ENCODE results near the gene PLSCR2. TPM values are rescaled to one million over a fixed set of nuclear protein-coding genes. Genes with fewer than 3 reads are reported as not detected.
A peak's percentile ranks its signal among the peaks of the same experiment; 100 is the strongest.

The PLSCR2 gene
- total RNA-seq, 1 donor from 2014 or later: not detected

DNA sequence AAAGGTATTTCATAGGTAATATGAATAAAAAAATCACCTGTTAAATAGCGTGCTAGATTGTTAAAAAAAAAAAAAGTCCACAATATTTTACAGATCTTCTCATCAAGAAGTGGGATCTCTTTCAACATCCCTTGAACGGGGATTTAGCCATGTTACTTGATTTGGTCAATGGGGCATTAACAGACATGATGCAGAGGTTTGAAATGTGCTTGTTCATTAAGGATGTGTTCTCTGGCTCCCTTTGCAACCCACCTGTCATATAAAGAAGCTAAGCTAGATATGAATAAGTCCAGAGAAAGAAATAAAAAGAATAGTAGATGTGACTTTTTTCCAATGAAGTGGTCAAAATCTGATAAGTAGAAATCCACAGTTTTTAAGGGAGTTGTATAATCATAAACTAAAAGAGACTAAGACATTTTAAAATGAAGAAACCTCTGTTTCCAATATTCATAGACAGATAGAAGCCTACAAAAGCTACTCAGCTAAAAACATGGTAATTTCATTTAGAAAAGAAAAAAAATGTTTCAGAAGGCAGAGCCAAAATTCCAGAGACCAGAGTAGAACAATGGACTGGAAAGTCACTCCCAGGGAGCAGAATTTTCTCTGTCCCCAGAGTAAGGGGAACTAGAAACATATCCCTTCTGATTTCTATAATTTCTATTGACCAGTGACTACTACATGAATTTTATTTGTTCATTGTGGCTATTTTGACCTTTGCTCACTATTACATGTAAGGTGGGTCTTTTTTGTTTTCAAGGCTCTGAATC, 79.2 kb downstream of the PLSCR2 start:
- no peak for TF ChIP-seq CTCF (conservative IDR thresholded peaks at IDR 0.05; ENCODE audit: low read depth, low read length)
- DNase-seq (ENCODE audit: low read depth): no peak
- no peak overlapping the region for H3K4me3 ChIP-seq (ENCODE audit: low read depth, low read length)

- H3K4me3 ChIP-seq (ENCODE audit: low read depth, low read length): no peak overlapping the region
- no peak for TF ChIP-seq CTCF (conservative IDR thresholded peaks at IDR 0.05; ENCODE audit: low read depth, low read length)
- peak; percentile 50 for DNase-seq (ENCODE audit: low read depth)
Measured at GRCh38 chr3:146387566-146387965, 81.8 kb downstream of the PLSCR2 start.

DNA sequence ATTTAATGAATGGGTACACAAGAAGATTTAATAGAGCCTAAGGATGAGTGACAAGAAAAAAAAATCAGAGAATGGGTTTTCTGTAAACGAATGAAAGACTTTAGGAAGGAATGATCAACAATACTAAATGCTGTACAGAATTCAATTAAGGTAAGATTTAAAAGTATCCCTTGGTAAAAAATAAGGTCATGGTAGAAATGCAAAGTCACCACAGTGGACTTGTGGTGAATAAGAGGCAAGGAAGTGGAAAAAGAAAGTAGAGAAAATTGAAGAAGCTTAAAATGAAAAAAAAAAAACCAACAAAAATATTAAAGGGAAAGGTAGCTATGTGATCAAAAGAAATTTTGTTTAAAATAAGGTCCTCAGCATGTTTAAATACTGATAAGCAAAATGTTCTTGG, 82.4 kb downstream of the PLSCR2 start:
- no peak for TF ChIP-seq CTCF (conservative IDR thresholded peaks at IDR 0.05; ENCODE audit: low read depth, low read length)
- DNase-seq (ENCODE audit: low read depth): no peak
- H3K4me3 ChIP-seq (ENCODE audit: low read depth, low read length): no peak overlapping the region

DNA sequence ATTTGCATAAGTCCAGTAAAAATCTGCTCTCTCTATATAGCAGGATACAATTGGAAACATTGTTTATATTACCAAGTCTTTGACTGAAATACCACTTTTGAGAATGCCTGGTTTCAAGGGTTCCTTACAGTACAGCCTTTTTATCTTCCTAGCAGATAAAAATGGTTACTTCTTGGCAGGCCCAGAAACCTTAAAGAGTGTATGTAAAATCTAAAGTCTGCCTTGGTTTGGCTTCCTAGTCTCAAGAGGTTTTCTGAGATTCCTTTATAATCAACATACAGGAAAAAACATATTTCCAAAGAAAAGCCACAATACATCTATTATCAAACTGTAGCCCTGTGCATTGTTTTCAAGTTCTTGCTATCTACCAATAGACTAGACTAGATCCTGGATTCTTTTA, 84.6 kb downstream of the PLSCR2 start:
- no peak overlapping the region for H3K4me3 ChIP-seq (ENCODE audit: low read depth, low read length)
- DNase-seq (ENCODE audit: low read depth): no peak
- TF ChIP-seq CTCF (conservative IDR thresholded peaks at IDR 0.05; ENCODE audit: low read depth, low read length): no peak

Other genes with a start within 250 kb of the PLSCR2 start
- 0.36 and 0.63 TPM in 2 replicates for gene PLSCR4, start 218.5 kb downstream of the PLSCR2 start, total RNA-seq
- 47.8 and 124 TPM in 2 replicates for gene PLSCR1, start 75.0 kb upstream of the PLSCR2 start, total RNA-seq
- not detected in 2 replicates for gene PLSCR5, start 135.8 kb upstream of the PLSCR2 start, total RNA-seq